HepG2 (cell line): Measurements from ENCODE around the gene ARMH3. TPM values are rescaled to one million over a fixed set of nuclear protein-coding genes. Genes with fewer than 3 reads are reported as not detected.

Source experiments
- BHLHE40 ChIP-seq: IDR thresholded peaks from 2 replicates; pipeline ENCODE4 v1.6.1; 2011; ENCODE audit warnings: low read length, improper control_type of control experiment
- DPF2 ChIP-seq: sonication (generic); formaldehyde crosslinking; IDR thresholded peaks from 2 replicates; pipeline ENCODE4 v1.4.0; 2020; ENCODE audit warnings: mild to moderate bottlenecking, low read depth, missing genetic modification reagents, borderline replicate concordance
- GRHL1 ChIP-seq: sonication (generic); formaldehyde crosslinking; conservative IDR thresholded peaks from 2 replicates; pipeline ENCODE4 v1.8.0; 2022; ENCODE audit warnings: missing genetic modification reagents
- KDM2A ChIP-seq: sonication (generic); formaldehyde crosslinking; IDR thresholded peaks from 2 replicates; pipeline ENCODE4 v1.4.0; 2020; ENCODE audit warnings: low read depth, missing genetic modification reagents, borderline replicate concordance
- KLF16 ChIP-seq, 2 experiments: sonication (generic) in 1 of 2; formaldehyde crosslinking in 1 of 2; IDR thresholded peaks; 2 replicates each; pipeline versions ENCODE4 v1.6.1 to v1.8.0; 2016 to 2023; ENCODE audit warnings: missing genetic modification reagents in 2 of 2, missing compliant biosample characterization in 1 of 2
- MTA1 ChIP-seq: sonication (generic); formaldehyde crosslinking; IDR thresholded peaks from 2 replicates; pipeline ENCODE4 v1.4.0; 2020; ENCODE audit warnings: missing genetic modification reagents, mild to moderate bottlenecking, borderline replicate concordance
- NPAS2 ChIP-seq: sonication (generic); formaldehyde crosslinking; IDR thresholded peaks from 2 replicates; pipeline ENCODE4 v1.8.0; 2022; ENCODE audit warnings: mild to moderate bottlenecking, missing genetic modification reagents, borderline replicate concordance
- PAWR ChIP-seq: sonication (generic); formaldehyde crosslinking; IDR thresholded peaks from 2 replicates; pipeline ENCODE4 v1.4.0; 2020; ENCODE audit warnings: missing genetic modification reagents, mild to moderate bottlenecking, borderline replicate concordance
- PCBP2 ChIP-seq: fragments of 200-400 bp; formaldehyde crosslinking; optimal IDR thresholded peaks from 2 replicates; pipeline ENCODE3; 2018; ENCODE audit warnings: low read length, low read depth; ENCODE audit not compliant: poor library complexity, severe bottlenecking
- PHB2 ChIP-seq: fragments of 450-650 bp; IDR thresholded peaks from 2 replicates; pipeline ENCODE4 v1.6.1; 2018; ENCODE audit not compliant: partially characterized antibody
- RNF2 ChIP-seq: fragments of 450-650 bp; conservative IDR thresholded peaks from 2 replicates; pipeline ENCODE4 v1.6.1; 2016; ENCODE audit warnings: low read depth
- RXRB ChIP-seq: IDR thresholded peaks from 2 replicates; pipeline ENCODE4 v1.6.1; 2016; ENCODE audit warnings: borderline replicate concordance, missing genetic modification reagents, missing compliant biosample characterization
- SAP130 ChIP-seq: IDR thresholded peaks from 2 replicates; pipeline ENCODE4 v1.6.1; 2016; ENCODE audit warnings: low read depth
- TFE3 ChIP-seq: IDR thresholded peaks from 2 replicates; pipeline ENCODE4 v1.6.1; 2016
- XRCC5 ChIP-seq: fragments of 200-400 bp; formaldehyde crosslinking; optimal IDR thresholded peaks from 2 replicates; pipeline ENCODE3; 2017; ENCODE audit warnings: mild to moderate bottlenecking, low read length
- ZBTB25 ChIP-seq: IDR thresholded peaks from 2 replicates; pipeline ENCODE4 v1.6.1; 2018; ENCODE audit warnings: missing genetic modification reagents
- ZMYM2 ChIP-seq: sonication (generic); formaldehyde crosslinking; IDR thresholded peaks from 2 replicates; pipeline ENCODE4 v1.8.0; 2022; ENCODE audit warnings: mild to moderate bottlenecking, missing genetic modification reagents
- ZNF362 ChIP-seq: sonication (generic); formaldehyde crosslinking; IDR thresholded peaks from 2 replicates; pipeline ENCODE4 v1.4.0; 2020; ENCODE audit warnings: missing genetic modification reagents, mild to moderate bottlenecking, borderline replicate concordance
- ZNF577 ChIP-seq: sonication (generic); formaldehyde crosslinking; IDR thresholded peaks from 2 replicates; pipeline ENCODE4 v1.4.0; 2020; ENCODE audit warnings: mild to moderate bottlenecking, low read depth, missing genetic modification reagents, borderline replicate concordance
- ZNF619 ChIP-seq: sonication (generic); formaldehyde crosslinking; IDR thresholded peaks from 2 replicates; pipeline ENCODE4 v1.4.0; 2020; ENCODE audit warnings: mild to moderate bottlenecking, missing genetic modification reagents
- ZNF660 ChIP-seq: sonication (generic); formaldehyde crosslinking; IDR thresholded peaks from 2 replicates; pipeline ENCODE4 v1.5.1; 2020; ENCODE audit warnings: mild to moderate bottlenecking, low read depth, missing genetic modification reagents, borderline replicate concordance
- polyA plus RNA-seq, 8 experiments: library from polyadenylated mRNA; depleted of rRNA in 3 of 8; stranded (reverse) in 7 of 8; unstranded in 1 of 8; fragments of >200 nt; fragmentation: Illumina TruSeq in 4 of 8; extraction: Trizol in 4 of 8; gene quantifications; 2 replicates each; pipeline versions ENCODE4 v1.2.1 to v1.2.3, GENCODE V29; 2011 to 2016; ENCODE audit warnings: low read depth in 4 of 8, missing spikeins in 1 of 8, mixed read lengths in 1 of 8; ENCODE audit not compliant: insufficient read depth in 1 of 8
- total RNA-seq, 5 experiments: library from RNA; depleted of rRNA; stranded (reverse); fragments of >200 nt; fragmentation: Illumina TruSeq; extraction: Trizol; gene quantifications; 2 replicates each; pipeline ENCODE4 v1.2.3, GENCODE V29; 2016; ENCODE audit warnings: low read depth in 1 of 5

The ARMH3 gene
- total and polyA plus RNA-seq, 2 of the 13 experiments (the other 11 are each of a cell fraction or from before 2014, with no cell fraction given) = 8.4 to 16.9 TPM

- TF ChIP-seq PCBP2 (no peak), SAP130 (CRISPR knock-in tag) (peak; percentile 61), KDM2A (CRISPR knock-in tag) (no peak), BHLHE40 (no peak; the same call in 1 of the 2 replicates), TFE3 (CRISPR knock-in tag) (peak; percentile 39; the same call in 1 of the 2 replicates), NPAS2 (no peak), RNF2 (no peak), DPF2 (CRISPR knock-in tag) (no peak), XRCC5 (peak; percentile 45), RXRB (CRISPR knock-in tag) (0 out of 2 replicates have a peak, but pooled peaks have one; percentile 19), ZMYM2 (CRISPR knock-in tag) (no peak), ZBTB25 (peak; percentile 38; the same call in 1 of the 2 replicates), MTA1 (CRISPR knock-in tag) (no peak), GRHL1 (CRISPR knock-in tag) (no peak), PAWR (CRISPR knock-in tag) (no peak), ZNF362 (no peak), PHB2 (no peak), KLF16 (CRISPR knock-in tag; IDR thresholded peaks at IDR 0.05) (peak in 1 of 2 experiments; percentile 60; a peak in 1 of 4 replicates), ZNF660 (CRISPR knock-in tag) (no peak), ZNF619 (no peak), ZNF577 (CRISPR knock-in tag) (no peak)
Observed at GRCh38 chr10:102009801-102010425, 46.1 kb downstream of the ARMH3 start (continued).
